Hematopoietic multipotent progenitor cell treated with erythropoietin and hydrocortisone succinate and interleukin-3 and kit ligand, for 4 days (in vitro differentiated cells): Measurements from ENCODE around the gene RANBP3L.
"Not testable (repeated sequence)": the region's sequence is repeated elsewhere in the genome, so short reads cannot be mapped to it uniquely, and the experiment has no call there.

Experiments
- DNase-seq: peaks from one replicate; pipeline ENCODE4 v3.0.0-alpha.2; 2015

The RANBP3L gene, protein sequence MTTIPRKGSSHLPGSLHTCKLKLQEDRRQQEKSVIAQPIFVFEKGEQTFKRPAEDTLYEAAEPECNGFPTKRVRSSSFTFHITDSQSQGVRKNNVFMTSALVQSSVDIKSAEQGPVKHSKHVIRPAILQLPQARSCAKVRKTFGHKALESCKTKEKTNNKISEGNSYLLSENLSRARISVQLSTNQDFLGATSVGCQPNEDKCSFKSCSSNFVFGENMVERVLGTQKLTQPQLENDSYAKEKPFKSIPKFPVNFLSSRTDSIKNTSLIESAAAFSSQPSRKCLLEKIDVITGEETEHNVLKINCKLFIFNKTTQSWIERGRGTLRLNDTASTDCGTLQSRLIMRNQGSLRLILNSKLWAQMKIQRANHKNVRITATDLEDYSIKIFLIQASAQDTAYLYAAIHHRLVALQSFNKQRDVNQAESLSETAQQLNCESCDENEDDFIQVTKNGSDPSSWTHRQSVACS

DNA sequence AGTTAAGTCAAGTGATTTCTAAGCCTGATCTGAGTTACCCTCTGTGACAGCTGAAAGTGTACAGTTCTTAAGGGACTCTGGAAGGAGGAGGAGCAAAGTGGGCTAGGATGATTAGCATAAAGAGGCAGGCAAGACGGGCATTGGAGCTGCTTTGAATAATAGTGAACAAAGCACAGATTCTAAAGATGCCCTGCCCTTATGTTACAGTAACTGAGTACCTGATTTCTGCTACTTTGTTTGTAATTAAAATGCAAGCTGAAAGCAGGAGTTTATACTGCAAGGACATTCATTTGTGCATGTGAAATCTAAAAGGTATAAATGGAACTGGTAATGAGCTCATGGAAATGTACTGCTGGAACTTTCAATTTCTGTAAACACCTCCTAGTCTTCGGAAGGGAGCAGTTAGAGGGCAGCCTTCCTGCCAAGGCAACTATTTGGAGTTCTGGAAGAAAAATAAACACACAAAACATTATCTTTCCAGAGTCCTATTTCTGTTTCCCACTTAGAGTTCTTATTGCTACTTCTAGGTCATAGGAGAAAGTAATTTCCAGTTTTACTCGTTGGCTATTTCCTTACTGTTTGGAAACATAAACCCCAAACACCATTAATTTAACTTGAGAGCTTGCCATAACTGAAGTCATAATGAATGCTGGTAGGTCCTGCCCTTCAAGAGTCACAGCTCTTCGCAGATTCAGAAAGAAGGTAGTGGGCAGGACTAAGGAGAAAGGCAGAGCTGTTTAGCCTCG, at the start of gene RANBP3L:
RANBP3L (minus strand) TSS at position 45 of the 746 bp plus-strand sequence. CDS start 486 bp downstream, outside the sequence.
- DNase-seq = peak; percentile 54

DNA sequence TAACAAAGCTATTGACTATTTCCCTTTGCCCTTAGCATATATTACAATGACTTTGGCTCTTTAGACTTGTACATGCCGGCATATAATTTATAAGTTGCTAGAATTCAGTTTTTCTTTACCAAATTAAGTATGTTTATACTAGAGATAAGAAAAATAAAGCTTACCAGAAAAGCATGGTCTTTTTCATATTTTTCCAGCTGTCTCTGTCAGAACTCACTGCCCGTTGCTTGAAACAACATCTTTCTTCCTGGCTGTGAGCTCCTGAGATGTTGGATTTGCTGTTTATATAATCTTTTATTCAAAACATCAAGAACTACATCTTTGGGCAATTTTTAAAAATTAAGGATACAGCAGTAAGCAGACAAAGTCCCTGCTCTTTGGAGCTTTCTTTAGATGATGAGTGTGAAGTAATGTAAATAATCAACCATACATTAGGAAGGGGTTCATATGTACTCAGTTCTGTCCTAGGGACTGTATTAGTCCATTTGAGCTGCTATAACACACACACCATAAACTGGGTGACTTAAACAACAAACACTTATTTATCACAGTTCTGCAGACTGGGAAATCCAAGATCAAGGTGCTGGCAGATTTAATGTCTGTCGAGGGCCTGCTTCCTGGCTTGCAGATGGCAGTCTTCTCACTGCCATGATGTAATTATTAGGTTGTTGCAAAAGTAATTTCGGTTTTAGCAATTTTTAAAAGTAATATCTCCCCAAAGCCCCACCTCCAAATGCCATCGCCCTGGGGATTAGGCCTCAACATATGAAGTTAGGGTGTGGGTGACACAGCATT, 45.4 kb upstream of the RANBP3L start:
- no peak for DNase-seq

DNA sequence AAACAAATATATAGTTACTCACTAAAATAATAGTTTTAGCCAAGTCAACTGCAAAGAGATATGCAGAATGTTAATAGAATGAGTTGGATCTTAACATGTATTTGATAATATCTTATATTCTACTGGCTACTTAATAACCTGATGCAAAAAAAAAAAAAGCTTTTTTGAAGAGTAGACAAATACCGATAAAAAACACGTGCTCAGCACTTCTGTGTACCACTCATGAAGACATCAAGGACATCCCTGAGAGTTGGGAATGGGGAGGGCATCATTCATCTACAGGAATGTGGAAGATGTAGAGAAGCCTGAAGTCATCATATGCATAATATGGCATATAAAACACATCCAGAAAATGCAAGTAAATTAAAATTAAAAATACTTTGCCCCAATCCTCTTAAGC, 43.2 kb upstream of the RANBP3L start:
- no peak for DNase-seq

DNA sequence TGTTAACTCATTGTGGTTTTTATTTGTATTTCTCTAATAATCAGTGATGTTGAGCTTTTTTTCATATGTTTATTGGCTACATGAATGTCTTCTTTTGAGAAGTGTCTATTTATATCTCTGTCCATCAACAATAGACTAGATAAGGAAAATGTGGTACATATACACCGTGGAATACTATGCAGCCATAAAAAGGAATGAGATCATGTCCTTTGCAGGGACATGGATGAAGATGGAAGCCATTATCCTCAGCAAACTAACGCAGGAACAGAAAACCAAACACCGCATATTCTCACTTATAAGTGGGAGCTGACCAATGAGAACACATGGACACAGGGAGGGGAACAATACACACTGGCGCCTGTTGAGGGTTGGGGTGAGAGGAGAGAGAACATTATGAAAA, 40.0 kb upstream of the RANBP3L start:
- not testable (repeated sequence) for DNase-seq

DNA sequence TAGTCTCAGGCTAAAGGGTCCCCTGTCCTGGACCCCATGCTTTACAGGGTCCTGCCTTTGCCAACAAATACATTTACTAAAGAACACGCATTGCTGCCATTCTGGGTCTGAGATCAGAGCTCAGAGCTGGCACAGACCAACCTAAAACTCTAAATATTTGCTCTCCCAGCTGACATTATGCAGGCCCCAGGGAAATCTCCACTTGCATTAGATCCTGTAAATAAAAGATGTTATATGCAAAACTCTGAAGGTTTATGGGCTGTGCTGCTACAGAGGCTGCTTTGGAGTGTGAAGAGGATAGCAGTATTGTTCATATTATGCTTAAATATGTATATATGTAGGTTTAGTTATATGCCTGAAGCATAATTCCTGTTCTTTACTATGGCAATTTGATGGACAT, 35.9 kb upstream of the RANBP3L start:
- no peak for DNase-seq

DNA sequence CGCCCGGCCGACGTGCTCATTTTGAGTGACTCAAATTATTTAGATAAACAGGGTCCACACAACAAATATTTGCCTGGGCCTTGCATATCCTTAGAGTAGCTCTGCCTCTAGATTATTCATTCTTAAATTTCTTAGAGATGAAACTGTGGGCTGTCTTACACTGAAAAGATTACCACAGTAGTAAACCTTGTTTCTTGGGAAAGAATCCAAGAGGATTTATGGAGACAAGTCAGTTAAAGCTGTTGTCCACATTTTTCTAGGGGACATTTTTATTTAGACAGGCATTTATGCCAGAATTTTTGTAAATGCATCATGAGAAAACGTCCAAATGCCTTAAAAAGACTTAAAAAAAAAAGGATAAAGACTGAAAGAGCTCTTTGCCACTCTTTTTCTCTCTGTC, 32.6 kb upstream of the RANBP3L start:
- no peak for DNase-seq

DNA sequence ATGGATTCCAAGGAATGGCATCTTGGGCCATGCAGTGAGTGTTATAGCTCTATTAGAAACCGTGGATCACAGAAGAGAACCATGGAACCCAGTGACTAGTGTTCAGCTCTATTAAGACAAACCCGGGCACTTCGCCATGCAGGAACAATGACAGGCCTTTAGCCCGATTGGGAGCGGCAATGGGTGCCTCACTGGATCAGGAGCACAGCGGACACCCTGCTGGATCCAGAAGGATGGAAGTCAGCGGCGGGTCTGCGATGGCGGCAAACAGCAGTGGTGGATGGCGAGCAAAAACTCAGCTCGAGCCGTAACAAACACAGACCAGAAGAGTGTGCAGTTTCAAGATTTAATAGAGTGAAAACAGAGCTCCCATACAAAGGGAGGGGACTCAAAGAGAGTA, 31.0 kb upstream of the RANBP3L start:
- DNase-seq = not testable (repeated sequence)

DNA sequence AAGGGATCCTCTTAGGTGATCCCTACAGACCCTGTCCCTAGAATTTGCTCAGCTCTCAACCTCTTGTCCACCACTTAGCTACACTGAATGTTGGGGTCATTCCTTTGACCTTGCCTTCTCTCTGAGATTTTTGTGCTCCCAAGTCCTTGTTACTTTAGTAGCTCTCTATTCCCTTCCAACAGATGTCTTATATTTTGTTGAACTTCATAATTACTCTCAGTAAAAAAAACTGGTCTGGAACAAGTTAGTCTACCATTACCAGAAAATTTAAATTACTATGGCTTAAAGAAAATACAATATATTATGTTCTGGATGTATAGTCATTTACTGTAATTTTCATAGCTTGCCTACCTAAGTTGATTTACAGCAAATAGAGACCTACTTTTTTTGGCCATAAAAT, 23.5 kb upstream of the RANBP3L start:
- no peak for DNase-seq

DNA sequence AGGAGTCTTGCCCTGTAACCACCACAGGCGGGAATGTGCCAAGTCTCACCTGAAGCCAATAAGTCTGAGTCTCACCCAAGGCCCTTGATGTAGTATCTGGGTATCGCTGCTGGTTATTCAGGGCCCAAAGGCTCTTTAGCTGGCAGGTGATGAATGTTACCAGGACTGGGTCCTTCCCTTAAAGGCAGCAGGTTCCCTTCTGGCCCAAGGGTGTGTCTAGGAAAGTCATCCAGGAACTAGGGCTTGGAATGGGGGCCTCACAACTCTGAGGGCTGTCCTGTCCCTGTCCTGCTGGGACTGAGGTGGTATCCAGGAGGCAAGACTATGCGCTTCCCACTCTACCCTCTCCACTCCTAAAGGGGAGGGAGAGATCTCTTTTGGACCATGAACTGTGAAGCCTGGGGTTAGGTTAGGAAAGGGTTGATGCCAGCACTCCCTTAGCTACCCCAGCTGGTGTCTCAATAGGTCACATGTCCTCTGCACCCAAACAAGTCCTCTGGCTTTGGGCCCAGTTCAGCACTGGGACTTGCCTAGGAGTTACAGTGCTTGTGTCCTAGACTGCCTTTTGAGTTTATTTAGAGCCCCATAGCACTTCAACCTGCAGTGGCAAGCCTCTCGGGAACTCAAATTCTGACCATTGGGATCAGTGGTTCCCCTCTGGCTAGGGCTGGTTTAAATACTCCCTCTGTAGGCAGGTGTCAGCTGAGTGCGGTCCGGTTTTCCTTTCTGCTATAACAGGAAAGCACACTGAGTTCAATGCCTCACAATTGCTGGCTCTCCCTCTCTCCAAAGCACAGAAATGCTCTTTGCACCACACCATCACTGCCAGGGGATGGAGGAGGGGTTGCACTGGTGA, 22.5 kb upstream of the RANBP3L start:
- DNase-seq = no peak

DNA sequence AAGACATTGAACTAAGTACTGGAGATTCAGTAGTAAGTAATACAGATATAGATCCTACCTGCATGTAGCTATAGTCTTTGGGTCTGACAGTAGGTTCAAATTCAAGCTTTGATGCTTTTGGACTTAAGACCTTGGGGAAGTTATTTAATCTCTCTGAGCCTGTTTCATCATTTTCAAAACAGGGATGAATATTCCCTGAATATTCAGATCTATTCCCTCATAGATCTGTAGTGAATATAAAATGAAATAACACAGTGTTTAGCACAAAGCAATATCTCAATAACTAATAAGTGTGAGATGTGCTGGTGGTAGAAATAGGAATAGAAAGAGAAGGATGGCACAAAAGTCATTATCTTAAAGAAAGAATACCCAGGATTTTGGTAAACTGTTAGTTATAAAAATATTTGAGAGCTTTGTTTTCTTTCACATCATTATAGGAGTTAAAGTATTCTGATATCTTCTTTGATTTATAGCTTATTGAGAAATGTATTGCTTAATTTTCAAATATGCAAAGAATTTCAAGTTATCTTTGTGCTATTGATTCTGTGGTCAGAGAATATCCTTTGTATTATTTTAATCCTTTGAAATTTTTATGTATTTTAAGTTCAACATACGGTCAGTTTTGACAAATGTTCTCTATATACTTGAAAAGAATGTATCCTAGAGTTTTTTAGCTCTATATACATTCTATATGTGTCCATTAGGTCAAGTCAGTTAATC, 11.4 kb upstream of the RANBP3L start:
- DNase-seq = no peak

DNA sequence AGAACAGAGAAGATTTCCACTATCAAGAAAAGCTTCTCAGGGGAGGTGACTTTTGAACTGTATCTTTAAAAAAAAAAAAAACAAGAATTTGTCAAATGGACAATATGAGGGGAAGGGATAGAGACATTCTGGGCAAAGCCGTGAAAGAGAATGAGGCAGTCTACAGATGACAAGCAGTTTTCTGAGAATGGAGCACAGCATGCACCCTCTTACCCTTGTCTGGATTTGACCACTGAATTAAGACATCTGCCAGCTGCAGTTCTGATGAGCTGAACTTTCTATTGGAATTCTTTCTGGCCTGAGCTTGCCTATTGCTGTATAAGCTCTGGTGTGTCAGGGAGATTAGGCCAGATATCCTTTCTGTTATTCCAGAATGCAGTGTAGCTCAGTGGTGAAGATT, 10.3 kb upstream of the RANBP3L start:
- DNase-seq = no peak

DNA sequence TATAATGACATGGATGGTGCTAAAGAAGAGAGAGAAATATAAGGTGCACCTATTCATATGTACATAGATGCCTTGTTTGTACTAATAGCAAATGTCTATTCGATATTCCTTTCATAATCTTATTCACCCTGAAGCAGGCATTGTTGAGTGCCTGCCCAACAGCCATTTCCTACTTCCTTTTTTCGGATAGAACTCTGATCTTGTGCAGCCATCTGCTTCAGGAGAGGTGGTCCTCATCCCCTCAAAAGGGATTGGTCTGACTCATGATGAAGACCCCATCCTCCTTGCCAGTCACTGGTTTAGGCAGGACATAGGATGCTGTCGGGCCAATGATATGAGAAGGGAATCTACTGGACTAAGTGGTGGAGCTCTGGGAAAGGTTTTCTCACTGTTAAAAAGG, 8.4 kb upstream of the RANBP3L start:
- DNase-seq = peak; percentile 18

DNA sequence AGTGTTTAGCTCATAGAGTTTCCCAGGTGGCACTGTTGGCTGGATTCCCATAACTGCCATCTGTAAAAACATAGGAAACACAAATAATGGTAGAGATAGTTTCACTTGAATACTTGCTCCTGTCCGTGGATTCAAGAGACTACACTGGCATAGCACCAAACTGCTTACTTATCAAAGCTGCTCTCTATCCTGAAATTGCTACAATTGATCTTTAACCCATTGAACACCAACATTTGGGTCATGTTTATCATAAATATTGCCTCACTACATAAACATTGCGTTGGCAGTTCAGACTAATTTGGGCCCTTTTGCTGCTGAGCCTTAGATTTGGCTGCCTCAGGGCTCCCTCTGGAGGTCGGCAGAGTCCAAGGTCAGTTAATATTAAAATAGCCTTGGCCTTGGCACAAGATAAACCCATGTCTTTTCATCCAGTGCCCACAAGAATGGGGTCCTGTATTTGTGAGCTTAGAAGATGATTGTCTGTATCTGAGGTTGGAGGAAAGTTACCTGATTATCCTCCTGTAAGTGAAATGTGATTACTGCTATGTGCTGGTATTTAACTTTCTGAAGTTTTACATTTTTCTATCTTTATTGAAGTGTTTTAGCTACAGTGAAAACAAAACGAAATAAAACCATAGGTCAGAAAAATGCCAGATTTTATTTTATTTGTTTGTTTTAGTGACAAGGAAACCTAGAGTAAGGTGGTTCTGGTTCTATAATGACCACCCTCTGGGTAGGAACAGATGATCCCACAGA, 4.0 kb upstream of the RANBP3L start:
- peak; percentile 84 for DNase-seq

DNA sequence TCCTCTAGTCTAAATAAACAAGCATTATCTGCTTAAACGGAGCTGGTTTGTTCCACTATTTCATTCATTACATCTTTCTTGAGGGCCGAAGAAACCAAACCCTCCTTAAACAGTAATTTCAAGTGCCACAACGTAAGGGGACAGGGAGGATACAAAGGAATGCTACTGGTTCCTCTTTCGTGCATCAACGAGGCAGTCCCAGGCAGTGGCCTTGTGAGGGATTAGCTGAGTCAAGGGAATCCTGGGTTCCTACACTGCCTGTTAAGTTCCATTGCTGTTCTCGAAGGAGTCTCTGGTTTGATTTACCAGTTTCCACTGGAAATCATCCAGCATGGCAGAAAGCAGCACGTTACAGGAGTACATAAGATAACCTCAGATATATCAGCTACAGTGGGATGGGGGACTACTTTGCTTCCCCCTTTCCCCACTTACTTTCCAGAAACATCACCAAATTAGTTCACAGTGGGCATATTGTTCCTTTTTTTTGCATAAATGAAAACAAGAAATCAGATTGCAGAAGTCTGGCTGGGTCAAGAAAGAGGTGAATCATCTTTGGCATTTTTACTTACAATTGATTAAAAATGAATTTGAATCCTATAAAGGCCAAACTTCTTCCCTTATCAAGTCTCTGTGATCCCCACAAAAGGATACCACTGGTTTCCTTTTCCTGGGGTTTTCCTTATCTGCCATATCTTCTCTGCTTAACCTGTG, 2.5 kb upstream of the RANBP3L start:
- no peak for DNase-seq

DNA sequence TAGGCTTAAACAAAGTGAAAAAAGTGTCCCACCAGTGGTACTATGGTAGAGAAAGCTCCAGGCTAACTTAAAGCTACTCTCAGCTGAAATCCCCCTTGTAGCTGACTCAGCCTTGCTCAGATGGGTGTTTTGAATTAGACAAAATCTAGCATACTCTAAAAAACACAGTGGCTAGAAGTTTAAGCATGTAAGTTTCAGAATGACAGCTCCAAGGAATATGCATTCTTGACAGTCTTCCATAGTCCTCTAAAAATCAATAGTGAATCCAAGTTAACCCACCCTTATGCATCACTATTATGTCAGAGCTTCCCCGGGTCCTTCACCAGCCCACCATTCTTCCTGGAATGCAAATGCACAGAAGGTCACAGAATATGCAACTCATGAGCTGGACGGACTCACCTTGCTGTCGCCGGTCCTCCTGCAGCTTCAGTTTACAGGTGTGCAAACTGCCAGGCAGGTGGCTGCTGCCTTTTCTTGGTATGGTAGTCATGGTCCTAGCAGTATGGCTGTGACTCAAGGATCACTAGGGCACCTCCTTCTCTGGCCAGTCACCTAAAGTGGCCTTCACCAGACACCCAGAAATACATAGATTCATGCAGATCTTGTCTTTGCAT, 668 bp downstream of the RANBP3L start:
- DNase-seq = no peak

DNA sequence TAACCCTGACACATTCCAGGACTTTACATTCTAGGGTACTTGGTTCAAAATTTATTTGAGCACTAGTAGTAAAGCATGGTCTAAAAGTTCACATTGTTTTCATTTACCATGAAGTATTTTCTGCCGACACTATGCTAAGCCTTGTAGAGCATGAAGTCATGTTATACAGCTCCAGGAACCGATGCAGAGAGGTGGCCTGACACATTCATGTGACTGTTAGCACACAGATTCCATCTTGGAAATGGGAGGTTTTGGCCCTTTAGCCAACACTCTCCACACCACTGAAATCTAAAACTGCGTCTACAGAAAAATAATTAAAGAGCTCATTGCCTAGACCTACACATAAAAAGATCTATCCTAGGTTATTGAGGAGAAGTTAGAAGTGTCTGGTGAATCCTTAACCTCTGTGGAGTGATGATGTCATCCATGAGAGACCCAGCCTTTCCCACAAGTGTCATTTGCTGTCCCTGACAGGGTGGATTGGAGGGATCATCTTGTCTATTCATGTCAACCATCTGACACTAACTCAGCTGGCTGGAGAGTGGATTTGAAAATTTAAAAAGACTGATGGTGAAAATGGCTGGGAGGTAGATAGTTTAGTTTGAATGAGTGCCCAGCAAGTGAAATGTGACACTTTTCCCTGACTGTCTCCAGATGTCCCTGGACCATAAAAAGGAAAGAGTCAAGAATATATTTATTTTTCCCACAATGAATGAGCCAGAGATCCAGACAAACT, 1.3 kb downstream of the RANBP3L start:
- DNase-seq = no peak

DNA sequence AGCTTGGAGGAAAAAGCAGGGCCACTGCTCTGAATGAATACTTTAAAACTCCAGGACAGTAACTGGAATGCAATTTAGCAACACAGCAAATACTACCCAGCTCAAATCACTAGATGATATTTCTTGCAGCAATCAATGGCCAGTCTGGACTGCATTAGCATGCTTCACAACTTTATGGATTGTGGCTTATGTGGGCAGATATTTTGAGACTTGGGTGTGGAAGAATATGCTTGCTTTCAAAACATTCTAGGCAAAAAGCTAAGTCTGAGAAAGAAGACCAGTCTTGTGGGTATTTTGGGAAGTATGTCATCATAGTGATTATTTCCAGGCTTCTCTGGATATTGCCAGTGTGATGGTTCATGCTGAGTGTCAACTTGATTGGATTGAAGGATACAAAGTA, 3.1 kb downstream of the RANBP3L start:
- no peak for DNase-seq

DNA sequence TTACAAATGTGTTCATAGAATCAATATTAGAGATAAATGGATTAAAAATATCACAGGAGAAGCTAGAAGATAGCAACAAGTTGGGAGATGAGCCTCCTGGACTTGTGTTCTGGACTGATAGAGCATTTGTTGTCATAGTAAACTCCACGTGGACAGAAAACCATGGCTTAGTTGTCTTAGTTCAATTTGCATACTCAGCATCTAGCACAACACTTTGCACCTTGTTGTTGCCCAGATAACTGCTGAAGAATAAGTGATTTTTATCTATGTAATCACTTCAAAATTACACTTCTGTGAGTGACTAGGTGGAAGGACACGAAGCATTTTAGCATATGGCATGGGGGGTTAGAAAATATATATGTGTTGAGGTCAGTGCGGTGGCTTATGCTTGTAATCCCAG, 4.0 kb downstream of the RANBP3L start:
- DNase-seq = no peak
